CD14-positive monocyte (primary cell): ENCODE measurements around the gene PLBD1. TPM values are rescaled to one million over a fixed set of nuclear protein-coding genes. Genes with fewer than 3 reads are reported as not detected.

Source experiments
- DNase-seq, 3 donors: peaks; one replicate each; pipeline ENCODE4 v3.0.0-alpha.2; 2011 to 2022
- H2AFZ ChIP-seq: 2 replicates; pipeline ENCODE4 v1.6.0; 2012; ENCODE audit warnings: mild to moderate bottlenecking, low read depth, low read length, inconsistent platforms; ENCODE audit not compliant: insufficient read depth, poor library complexity, severe bottlenecking
- H3K27ac ChIP-seq, 2 donors: 1 replicate in 1 of 2; 2 replicates in 1 of 2; pipeline ENCODE4 v1.5.1; 2012 to 2013; ENCODE audit warnings: low read length in 2 of 2, control low read depth in 1 of 2, inconsistent platforms in 1 of 2, low read depth in 1 of 2, mild to moderate bottlenecking in 1 of 2
- H3K27me3 ChIP-seq, 2 donors: one replicate each; pipeline versions ENCODE4 v1.6.0 to v1.6.1; 2011 to 2013; ENCODE audit warnings: low read length in 2 of 2; ENCODE audit not compliant: control insufficient read depth in 2 of 2, insufficient read depth in 2 of 2
- H3K36me3 ChIP-seq, 2 donors: replicated peaks in 1 of 2; 1 replicate in 1 of 2; 2 replicates in 1 of 2; pipeline versions ENCODE4 v1.5.1 to v1.6.1; 2012 to 2013; ENCODE audit warnings: low read length in 2 of 2, control low read depth in 1 of 2, inconsistent platforms in 1 of 2, mild to moderate bottlenecking in 1 of 2; ENCODE audit not compliant: insufficient read depth in 2 of 2, control insufficient read depth in 1 of 2
- H3K4me1 ChIP-seq, 2 donors: 1 replicate in 1 of 2; 2 replicates in 1 of 2; pipeline versions ENCODE4 v1.5.1 to v1.6.1; 2012 to 2013; ENCODE audit warnings: low read length in 2 of 2, control low read depth in 1 of 2, inconsistent platforms in 1 of 2, mild to moderate bottlenecking in 1 of 2, moderate library complexity in 1 of 2; ENCODE audit not compliant: insufficient read depth in 2 of 2, control insufficient read depth in 1 of 2
- H3K4me2 ChIP-seq: replicated peaks from 2 replicates; pipeline ENCODE3; 2012; ENCODE audit warnings: low read length, moderate library complexity, mild to moderate bottlenecking; ENCODE audit not compliant: poor library complexity, severe bottlenecking; ENCODE audit errors: extremely low read depth
- H3K4me3 ChIP-seq, 3 experiments: fragments of 200-600 bp in 1 of 3; sonication (generic) in 1 of 3; replicated peaks in 1 of 3; 1 replicate in 2 of 3; 2 replicates in 1 of 3; pipeline ENCODE4 v1.5.1; 2011 to 2013; ENCODE audit warnings: low read length in 3 of 3, mild to moderate bottlenecking in 3 of 3, control low read depth in 2 of 3, low read depth in 2 of 3, inconsistent platforms in 1 of 3, moderate library complexity in 1 of 3
- H3K79me2 ChIP-seq: 2 replicates; pipeline ENCODE4 v1.6.0; 2012; ENCODE audit warnings: mild to moderate bottlenecking, control low read depth, inconsistent platforms, low read length, moderate library complexity; ENCODE audit not compliant: insufficient read depth
- H3K9ac ChIP-seq: 2 replicates; pipeline ENCODE4 v1.6.0; 2017; ENCODE audit warnings: low read length, mild to moderate bottlenecking; ENCODE audit not compliant: insufficient read depth, poor library complexity, severe bottlenecking
- H3K9me3 ChIP-seq, 2 donors: replicated peaks in 1 of 2; 1 replicate in 1 of 2; 2 replicates in 1 of 2; pipeline versions ENCODE4 v1.5.1 to v1.6.1; 2012 to 2013; ENCODE audit warnings: low read length in 2 of 2, control low read depth in 1 of 2; ENCODE audit not compliant: control insufficient read depth in 1 of 2, insufficient read depth in 1 of 2
- H4K20me1 ChIP-seq: 2 replicates; pipeline ENCODE4 v1.6.0; 2012; ENCODE audit warnings: mild to moderate bottlenecking, low read length, control low read depth, moderate library complexity; ENCODE audit not compliant: insufficient read depth
- H3K27ac Mint-ChIP-seq, 7 donors: one replicate each; pipeline ENCODE4 v1.8.0; 2020; ENCODE audit warnings: mild to moderate bottlenecking in 7 of 7, mixed read lengths in 7 of 7, moderate library complexity in 6 of 7, inconsistent platforms in 2 of 7
- H3K27me3 Mint-ChIP-seq, 3 donors: one replicate each; pipeline ENCODE4 v1.8.0; 2021 to 2022; ENCODE audit warnings: low read depth in 3 of 3, mild to moderate bottlenecking in 3 of 3, mixed read lengths in 3 of 3, moderate library complexity in 3 of 3, inconsistent platforms in 1 of 3
- H3K36me3 Mint-ChIP-seq, 2 donors: one replicate each; pipeline ENCODE4 v1.8.0; 2020; ENCODE audit warnings: mixed read lengths in 2 of 2, inconsistent platforms in 1 of 2, mild to moderate bottlenecking in 1 of 2
- H3K4me1 Mint-ChIP-seq: one replicate; pipeline ENCODE4 v1.8.0; 2020; ENCODE audit warnings: mild to moderate bottlenecking, mixed read lengths
- H3K4me3 Mint-ChIP-seq, 2 donors: one replicate each; pipeline ENCODE4 v1.8.0; 2020; ENCODE audit warnings: mild to moderate bottlenecking in 2 of 2, mixed read lengths in 2 of 2, moderate library complexity in 1 of 2
- H3K9me3 Mint-ChIP-seq, 7 donors: one replicate each; pipeline ENCODE4 v1.8.0; 2020 to 2022; ENCODE audit warnings: mixed read lengths in 7 of 7, mild to moderate bottlenecking in 6 of 7, moderate library complexity in 6 of 7, inconsistent platforms in 2 of 7
- WGBS: methylation state at CpG from one replicate; pipeline ENCODE4 v1.1.5; 2013; ENCODE audit warnings: missing lambda C conversion rate; ENCODE audit not compliant: insufficient coverage; 5-methylcytosine and 5-hydroxymethylcytosine counted together
- intact Hi-C, 2 donors: fragments of 100-400 bp; cut with micrococcal nuclease; formaldehyde crosslinking; loops; one replicate each; pipeline versions ENCODE4 v1.15.0 to v1.15.1; 2023
- polyA plus RNA-seq, 3 donors: library from polyadenylated mRNA; depleted of rRNA in 1 of 3; unstranded in 2 of 3; stranded (reverse) in 1 of 3; fragments of 300-500 nt in 2 of 3; fragments of >200 nt in 1 of 3; fragmentation: Illumina TruSeq in 2 of 3; gene quantifications; 1 replicate in 2 of 3; 2 replicates in 1 of 3; pipeline ENCODE4 v1.2.3, GENCODE V29; 2012 to 2021
- TF ChIP-seq, protein P1 (sequence below): fragments of 200-600 bp; IDR thresholded peaks from one replicate; pipeline ENCODE4 v1.8.0; 2022; ENCODE audit warnings: antibody characterized with exemption, mild to moderate bottlenecking

PLBD1 gene
- polyA plus RNA-seq, 3 donors: 317 to 876 (median 543) TPM

DNA sequence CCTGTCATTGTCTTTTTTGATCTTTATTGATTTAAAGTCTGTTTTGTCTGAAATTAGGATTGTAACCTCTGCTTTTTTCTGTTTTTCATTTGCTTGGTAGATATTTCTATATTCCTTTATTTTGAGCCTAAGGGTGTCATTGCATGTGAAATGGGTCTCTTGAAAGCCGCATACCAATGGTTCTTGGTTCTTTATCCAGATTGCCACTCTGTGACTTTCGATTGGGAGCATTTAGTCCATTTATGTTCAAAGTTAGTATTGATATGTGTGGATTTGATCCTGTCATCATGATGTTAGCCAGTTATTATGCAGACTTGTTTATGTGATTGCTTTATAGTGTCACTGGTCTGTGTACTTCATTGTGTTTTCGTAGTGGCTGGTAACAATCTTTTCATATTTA is 29.8 kb upstream of the PLBD1 start:
- Mint-ChIP-seq H3K4me1 (peaks cover 19% of the 10 kb centered on the region), H3K4me3 (no peak overlapping the region), H3K9me3 (peaks cover 22 to 32% (median 26%) of the 10 kb centered on the region in 7 donors), H3K27me3 (peaks cover 1 to 2% (median 2%) of the 10 kb centered on the region in 3 donors), H3K27ac (no peak overlapping the region), H3K36me3 (peaks cover 43 to 46% of the 10 kb centered on the region in 2 donors)
- peaks cover 0 to 10% of the 10 kb centered on the region in 2 donors for H3K4me1 ChIP-seq
- no peak overlapping the region for H3K27ac ChIP-seq
- H3K79me2 ChIP-seq: no peaks in the 10 kb centered on the region
- no peaks in the 10 kb centered on the region for H3K27me3 ChIP-seq
- TF ChIP-seq, protein P1, sequence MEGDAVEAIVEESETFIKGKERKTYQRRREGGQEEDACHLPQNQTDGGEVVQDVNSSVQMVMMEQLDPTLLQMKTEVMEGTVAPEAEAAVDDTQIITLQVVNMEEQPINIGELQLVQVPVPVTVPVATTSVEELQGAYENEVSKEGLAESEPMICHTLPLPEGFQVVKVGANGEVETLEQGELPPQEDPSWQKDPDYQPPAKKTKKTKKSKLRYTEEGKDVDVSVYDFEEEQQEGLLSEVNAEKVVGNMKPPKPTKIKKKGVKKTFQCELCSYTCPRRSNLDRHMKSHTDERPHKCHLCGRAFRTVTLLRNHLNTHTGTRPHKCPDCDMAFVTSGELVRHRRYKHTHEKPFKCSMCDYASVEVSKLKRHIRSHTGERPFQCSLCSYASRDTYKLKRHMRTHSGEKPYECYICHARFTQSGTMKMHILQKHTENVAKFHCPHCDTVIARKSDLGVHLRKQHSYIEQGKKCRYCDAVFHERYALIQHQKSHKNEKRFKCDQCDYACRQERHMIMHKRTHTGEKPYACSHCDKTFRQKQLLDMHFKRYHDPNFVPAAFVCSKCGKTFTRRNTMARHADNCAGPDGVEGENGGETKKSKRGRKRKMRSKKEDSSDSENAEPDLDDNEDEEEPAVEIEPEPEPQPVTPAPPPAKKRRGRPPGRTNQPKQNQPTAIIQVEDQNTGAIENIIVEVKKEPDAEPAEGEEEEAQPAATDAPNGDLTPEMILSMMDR: no peak
- H3K9me3 ChIP-seq: peaks cover 4 to 8% of the 10 kb centered on the region in 2 donors
- DNase-seq: no peak
- no peaks in the 10 kb centered on the region for H3K36me3 ChIP-seq
- 100% methylated on average over 2 of the region's 3 CpGs for WGBS
- intact Hi-C loops: no loop called here
- no peak overlapping the region for H2AFZ ChIP-seq
- no peak overlapping the region for H3K4me3 ChIP-seq
- H3K4me2 ChIP-seq: no peak overlapping the region
- no peaks in the 10 kb centered on the region for H4K20me1 ChIP-seq
- H3K9ac ChIP-seq: no peak overlapping the region

DNA sequence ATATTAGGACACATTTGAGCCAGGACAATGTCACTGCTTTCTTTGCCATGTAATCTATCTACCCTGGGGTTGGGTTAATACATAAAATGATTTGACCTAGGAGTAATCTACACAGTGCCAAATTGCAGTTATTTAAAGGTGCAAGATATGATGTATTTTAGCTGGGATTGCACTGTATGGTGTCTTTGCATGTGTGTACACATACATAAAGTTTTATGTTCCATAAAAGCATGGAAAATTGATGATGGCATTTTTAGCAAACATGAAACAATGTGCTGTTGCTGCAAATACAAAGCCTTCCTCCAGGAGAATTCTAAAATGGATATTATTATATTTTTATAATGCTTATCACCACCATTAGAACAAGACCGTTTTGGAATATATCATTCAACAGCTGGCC is 24.0 kb upstream of the PLBD1 start:
- Histone ChIP-seq H2AFZ (no peak overlapping the region), H3K4me2 (no peak overlapping the region)
- intact Hi-C loops: no loop called here

More for the DNA sequence above, 24.0 kb upstream of the PLBD1 start:
- no peak overlapping the region for H3K4me3 Mint-ChIP-seq
- H3K9me3 ChIP-seq: no peaks in the 10 kb centered on the region
- peaks cover 4 to 7% of the 10 kb centered on the region in 2 donors for H3K4me1 ChIP-seq
- H3K9me3 Mint-ChIP-seq: peaks cover 5 to 10% (median 6%) of the 10 kb centered on the region in 7 donors
- no peak overlapping the region for H3K27ac Mint-ChIP-seq
- peaks cover 22% of the 10 kb centered on the region for H3K4me1 Mint-ChIP-seq
- TF ChIP-seq, protein P1: no peak
- no peaks in the 10 kb centered on the region for H3K27me3 ChIP-seq
- H3K36me3 ChIP-seq: no peaks in the 10 kb centered on the region
- H3K27ac ChIP-seq: no peak overlapping the region
- no peaks in the 10 kb centered on the region for H4K20me1 ChIP-seq
- H3K4me3 ChIP-seq: no peak overlapping the region
- H3K36me3 Mint-ChIP-seq: peaks cover 27 to 36% of the 10 kb centered on the region in 2 donors
- DNase-seq: no peak
- H3K27me3 Mint-ChIP-seq: peaks cover 0 to 4% (median 2%) of the 10 kb centered on the region in 3 donors
- no CpG with 5 or more reads among the region's 1 CpG for WGBS
- no peak overlapping the region for H3K9ac ChIP-seq
- no peaks in the 10 kb centered on the region for H3K79me2 ChIP-seq
